HG03432 (cell line): ENCODE measurements around the gene UNC5B.

Source experiments
- ATAC-seq: cut with Tn5 transposase; IDR thresholded peaks from one replicate; pipeline ENCODE4 v1.9.1; 2021; ENCODE audit warnings: mild to moderate bottlenecking, moderate library complexity; ENCODE audit not compliant: unreplicated experiment

The UNC5B gene

DNA sequence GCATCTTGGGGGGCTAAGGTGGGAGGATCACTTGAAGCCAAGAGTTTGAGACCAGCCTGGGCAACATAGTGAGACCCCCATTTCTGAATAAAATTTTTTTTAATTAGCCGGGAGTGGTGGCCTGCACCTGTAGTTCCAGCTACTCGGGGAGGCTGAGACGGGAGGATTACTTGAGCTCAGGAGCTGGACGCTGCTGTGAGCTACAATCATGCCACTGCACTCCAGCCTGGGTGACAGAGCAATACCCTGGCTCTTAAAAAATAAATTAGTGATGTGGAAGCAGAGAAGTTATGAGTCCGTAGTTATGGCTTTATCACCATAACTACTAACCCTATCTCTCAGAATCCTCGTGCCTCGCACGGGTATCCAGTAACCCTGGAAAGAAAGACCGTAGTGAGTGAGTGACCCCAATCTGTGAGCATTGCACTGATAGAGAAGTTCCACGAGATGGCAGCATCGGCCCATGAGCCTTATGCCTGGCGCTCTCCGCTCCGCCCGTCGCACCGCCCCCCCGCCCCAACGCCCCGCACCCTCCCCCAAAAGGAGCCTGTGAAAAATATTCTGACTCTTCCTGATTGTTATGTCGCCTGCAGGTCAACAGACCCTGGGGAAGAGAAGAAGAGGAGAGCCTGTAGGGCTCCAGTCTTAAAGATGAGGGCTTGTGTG lies 101.8 kb downstream of the UNC5B start:
- no peak for ATAC-seq

- no peak for ATAC-seq
These were observed 102.4 kb downstream of the UNC5B start for GRCh38 chr10:71314694-71315225.

GRCh38 chr10:71316056-71316785 lies 103.9 kb downstream of the UNC5B start:
- no peak for ATAC-seq

- no peak for ATAC-seq
These were observed 104.4 kb downstream of the UNC5B start for GRCh38 chr10:71316786-71317160.

GRCh38 chr10:71317739-71318138 lies 105.4 kb downstream of the UNC5B start:
- ATAC-seq: no peak

DNA sequence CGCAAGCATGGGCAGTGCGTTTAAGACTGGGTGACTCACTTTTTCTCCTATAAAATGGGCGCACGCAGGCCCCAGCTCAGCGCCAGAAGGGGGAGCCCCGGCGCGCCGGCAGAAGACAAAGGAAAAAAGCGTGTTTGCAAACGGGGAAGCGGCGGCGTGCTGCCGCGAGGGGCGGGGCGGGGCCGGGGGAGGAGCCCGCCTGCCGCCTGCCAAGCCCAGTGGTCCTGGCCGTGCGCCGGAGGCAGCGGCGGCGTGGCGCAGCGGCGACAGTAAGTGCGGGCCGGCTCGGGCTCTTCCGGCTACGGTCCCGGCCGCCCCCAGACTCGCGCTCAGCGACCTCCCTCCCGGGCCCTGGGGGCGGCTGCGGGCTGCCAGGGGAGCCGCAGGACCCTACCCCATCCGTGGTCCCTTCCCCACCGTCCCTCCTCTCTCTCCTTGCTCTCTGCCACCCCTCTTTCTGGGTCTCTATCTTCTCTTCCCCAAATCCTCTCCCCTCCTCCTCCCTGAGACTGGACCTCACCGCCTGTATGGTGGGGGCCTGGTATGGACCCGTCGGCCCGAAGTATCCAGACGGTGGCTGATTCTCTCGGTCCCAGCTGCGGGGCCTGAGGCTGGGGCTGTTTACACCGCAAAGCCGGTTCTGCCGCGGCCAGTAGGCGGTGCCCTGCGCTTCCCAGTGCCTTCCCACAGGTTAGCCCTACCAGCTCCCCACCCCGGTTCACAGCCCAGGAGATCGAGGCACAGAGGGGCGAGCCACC lies 106.9 kb downstream of the UNC5B start, which contains the start of gene SLC29A3:
SLC29A3 (plus strand) TSS at position 218 of the 758 bp plus-strand sequence; CDS start at position 269, 51 bp downstream.
- peak; percentile 80 for ATAC-seq

- ATAC-seq: peak; percentile 24
These were observed 107.5 kb downstream of the UNC5B start for GRCh38 chr10:71319800-71320392.

GRCh38 chr10:71320592-71320991 lies 108.2 kb downstream of the UNC5B start:
- ATAC-seq: no peak

DNA sequence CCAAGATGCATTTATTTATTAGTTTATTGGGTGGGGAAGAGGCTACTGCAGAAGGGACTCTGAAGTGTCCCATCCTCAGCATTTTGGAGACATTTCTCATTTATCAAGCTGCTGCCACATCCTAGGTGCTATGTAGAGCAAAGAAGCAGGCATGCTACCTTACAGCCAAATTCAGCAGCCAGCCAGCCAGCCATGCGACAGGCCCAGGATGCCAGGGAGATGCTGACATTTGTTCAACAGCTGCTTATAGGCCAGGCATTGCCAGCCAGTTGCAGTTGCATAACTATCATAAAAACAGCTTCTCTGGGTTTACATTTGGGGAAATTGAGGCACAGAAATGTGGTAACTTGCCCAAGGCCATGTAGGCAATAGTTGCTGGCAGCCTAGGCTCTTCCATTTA lies 109.0 kb downstream of the UNC5B start:
- ATAC-seq: no peak

DNA sequence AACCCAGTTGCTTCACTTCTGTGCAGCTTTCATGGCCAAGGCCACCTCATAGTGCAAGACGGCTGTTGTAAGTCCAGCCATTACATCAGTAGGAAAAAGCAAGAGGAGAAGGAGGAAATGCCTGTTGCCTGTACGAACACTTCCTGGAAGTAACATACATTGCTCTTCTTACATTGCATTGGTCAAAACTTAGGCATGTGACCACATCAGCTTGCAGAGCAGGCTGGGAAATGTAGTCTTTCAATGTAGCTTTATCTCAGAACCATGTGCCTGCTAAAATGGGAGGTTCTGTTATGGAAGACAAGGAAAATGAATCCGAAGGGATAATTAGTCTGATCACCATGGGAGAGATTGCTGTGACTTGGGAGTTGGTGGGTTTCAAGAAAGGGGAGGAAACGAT lies 111.0 kb downstream of the UNC5B start:
- ATAC-seq: no peak

DNA sequence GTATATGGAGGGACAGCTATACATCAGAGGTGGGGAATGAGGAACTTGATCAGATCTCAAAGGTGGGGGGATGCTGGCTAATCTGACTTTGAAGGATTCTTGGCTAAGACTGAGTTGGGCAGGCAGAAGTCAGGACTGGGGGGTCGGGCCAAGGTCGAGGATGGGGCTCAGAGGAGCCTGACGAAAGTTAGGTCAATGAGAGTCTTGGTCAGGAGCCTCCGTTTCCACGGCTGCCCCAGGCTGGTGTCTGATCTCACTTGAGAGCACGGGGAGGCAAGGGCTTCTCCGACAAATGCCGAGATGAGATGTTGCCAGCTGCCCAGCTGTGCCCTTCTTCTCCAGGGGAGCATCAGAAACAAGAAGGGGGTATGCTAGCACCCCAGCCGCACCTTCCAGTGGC lies 112.4 kb downstream of the UNC5B start:
- no peak for ATAC-seq

DNA sequence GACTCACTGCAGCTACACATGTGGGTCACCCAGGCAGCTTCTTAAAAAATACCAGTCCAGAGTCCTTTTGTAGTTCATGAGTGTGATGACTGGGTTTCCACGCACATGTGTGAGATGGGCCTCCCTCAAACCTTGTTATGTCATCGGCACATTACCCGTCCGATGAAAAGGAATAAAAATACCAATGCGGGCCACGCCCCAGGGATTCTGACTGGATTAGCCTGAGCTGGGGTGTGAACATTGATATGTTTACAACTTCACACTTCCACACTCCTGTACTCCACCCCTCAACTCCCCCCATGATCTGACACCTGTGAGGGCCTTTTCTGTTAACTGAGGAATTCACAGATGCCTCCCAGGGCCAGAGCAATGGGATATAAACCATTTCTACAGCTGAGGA lies 112.9 kb downstream of the UNC5B start:
- no peak for ATAC-seq

- no peak for ATAC-seq
These were observed 114.1 kb downstream of the UNC5B start for GRCh38 chr10:71326464-71326881.

DNA sequence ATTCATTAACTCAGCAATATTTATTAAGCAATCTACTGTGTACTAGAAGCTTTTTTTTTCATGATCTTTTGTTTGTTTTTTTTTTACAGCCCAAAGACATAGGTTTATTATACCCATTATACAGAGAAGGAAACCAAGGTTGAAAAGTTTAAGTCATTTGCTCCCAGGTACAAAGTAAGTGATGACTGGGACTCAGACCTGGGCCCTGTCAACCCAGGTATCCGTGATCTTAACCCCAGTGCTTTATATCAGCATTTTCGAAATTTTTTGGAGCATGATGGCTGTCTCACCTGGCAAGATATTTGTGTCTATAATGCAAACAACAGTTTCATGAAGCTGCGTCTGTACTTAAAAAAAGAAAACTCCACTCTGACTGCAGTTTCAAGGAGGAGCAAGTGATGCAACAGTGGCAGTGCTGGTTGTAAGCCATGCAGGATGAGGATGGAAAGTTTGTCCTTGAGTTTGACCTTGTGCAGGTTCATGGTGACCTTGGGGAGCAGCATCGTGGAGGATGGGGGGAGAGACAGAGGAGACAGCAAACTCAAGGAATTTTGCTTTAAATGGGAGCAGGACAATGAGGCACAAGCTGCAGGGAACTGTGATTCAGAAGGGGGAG lies 118.5 kb downstream of the UNC5B start:
- ATAC-seq: no peak

DNA sequence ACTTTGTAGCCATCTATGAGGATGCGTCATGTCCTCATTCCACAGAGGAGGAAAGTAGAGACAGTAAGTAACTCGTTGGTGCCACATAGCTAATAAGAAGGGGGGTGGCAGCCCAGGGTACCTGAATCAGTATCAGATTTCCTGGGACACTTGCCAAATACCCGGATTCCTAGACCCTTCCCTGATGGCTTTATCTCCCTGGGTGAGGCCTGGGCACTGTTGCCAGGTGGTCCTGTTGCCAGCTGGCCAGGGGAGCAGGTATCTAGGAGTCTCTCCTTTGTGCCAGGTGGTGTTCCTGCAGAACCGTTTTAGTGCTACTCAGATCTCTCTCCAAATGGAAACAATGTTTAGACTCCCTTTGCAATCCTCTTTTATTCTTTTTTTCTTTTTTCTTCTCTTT lies 119.4 kb downstream of the UNC5B start:
- ATAC-seq: no peak

DNA sequence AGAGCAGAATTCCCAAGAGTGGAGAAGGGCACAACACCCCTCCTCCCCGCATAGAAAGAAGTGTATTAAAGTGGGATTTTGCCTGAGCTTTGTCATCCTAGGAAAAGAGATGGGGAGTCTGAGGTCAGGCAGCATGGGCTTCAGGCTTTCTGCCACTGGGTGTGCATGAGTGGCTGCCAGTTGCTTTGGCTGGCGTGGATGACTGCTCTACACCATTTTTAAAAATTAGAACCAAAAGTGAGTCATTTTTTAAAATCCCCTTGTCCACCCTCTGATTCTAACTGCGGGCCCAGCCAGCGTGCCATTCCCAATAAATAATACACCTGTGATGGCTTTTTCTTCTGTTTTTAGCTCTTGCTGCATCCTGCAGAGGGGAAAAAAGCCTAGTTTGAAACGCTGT lies 120.1 kb downstream of the UNC5B start:
- no peak for ATAC-seq

GRCh38 chr10:71333129-71333887 lies 120.9 kb downstream of the UNC5B start:
- no peak for ATAC-seq

- ATAC-seq: no peak
These were observed 121.9 kb downstream of the UNC5B start for GRCh38 chr10:71334221-71334791.

- ATAC-seq: no peak
These were observed 122.9 kb downstream of the UNC5B start for GRCh38 chr10:71335173-71335708.
